HG03060 (cell line): ENCODE measurements around the gene ORC3.
"Not testable (repeated sequence)": the region's sequence is repeated elsewhere in the genome, so short reads cannot be mapped to it uniquely, and the experiment has no call there.

Experiments
- ATAC-seq: cut with Tn5 transposase; IDR thresholded peaks from one replicate; pipeline ENCODE4 v1.9.1; 2021; ENCODE audit warnings: low read depth, moderate number of reproducible peaks; ENCODE audit not compliant: unreplicated experiment

Gene ORC3

GRCh38 chr6:87590990-87591389, 1.1 kb downstream of the ORC3 start:
- no peak for ATAC-seq

GRCh38 chr6:87600576-87600975, 10.6 kb downstream of the ORC3 start:
- ATAC-seq = no peak

- ATAC-seq = no peak
Observed at GRCh38 chr6:87606199-87606598, 16.3 kb downstream of the ORC3 start.

- ATAC-seq = no peak
Observed at GRCh38 chr6:87608802-87609201, 18.9 kb downstream of the ORC3 start.

- not testable (repeated sequence) for ATAC-seq
Observed at GRCh38 chr6:87613018-87613417, 23.1 kb downstream of the ORC3 start.

- no peak for ATAC-seq
Observed at GRCh38 chr6:87617405-87617804, 27.5 kb downstream of the ORC3 start.

- no peak for ATAC-seq
Observed at GRCh38 chr6:87618531-87618930, 28.6 kb downstream of the ORC3 start.

GRCh38 chr6:87623248-87623647, 33.3 kb downstream of the ORC3 start:
- ATAC-seq = no peak

GRCh38 chr6:87628424-87628823, 38.5 kb downstream of the ORC3 start:
- no peak for ATAC-seq

GRCh38 chr6:87628881-87629280, 38.9 kb downstream of the ORC3 start:
- ATAC-seq = no peak

- no peak for ATAC-seq
Observed at GRCh38 chr6:87630746-87631145, 40.8 kb downstream of the ORC3 start.

- ATAC-seq = no peak
Observed at GRCh38 chr6:87633851-87634250, 43.9 kb downstream of the ORC3 start.

- no peak for ATAC-seq
Observed at GRCh38 chr6:87636315-87636714, 46.4 kb downstream of the ORC3 start.

- no peak for ATAC-seq
Observed at GRCh38 chr6:87637106-87637505, 47.2 kb downstream of the ORC3 start.

- ATAC-seq = no peak
Observed at GRCh38 chr6:87639373-87639772, 49.4 kb downstream of the ORC3 start.

GRCh38 chr6:87641065-87641692, 51.2 kb downstream of the ORC3 start:
- ATAC-seq = no peak

GRCh38 chr6:87645080-87645479, 55.1 kb downstream of the ORC3 start:
- no peak for ATAC-seq

- ATAC-seq = no peak
Observed at GRCh38 chr6:87653074-87653962, 63.4 kb downstream of the ORC3 start.

- ATAC-seq = no peak
Observed at GRCh38 chr6:87654122-87654521, 64.2 kb downstream of the ORC3 start.

GRCh38 chr6:87654875-87655454, 65.0 kb downstream of the ORC3 start:
- ATAC-seq = no peak

GRCh38 chr6:87655824-87656223, 65.9 kb downstream of the ORC3 start:
- ATAC-seq = no peak

GRCh38 chr6:87656857-87657256, 66.9 kb downstream of the ORC3 start:
- ATAC-seq = no peak
